ENCODE measurements around the gene DDB1. TPM values are rescaled to one million over a fixed set of nuclear protein-coding genes. Genes with fewer than 3 reads are reported as not detected.

Gene DDB1
- total and polyA plus RNA-seq, 2 of the 4 experiments (the other 2 are of a cell fraction) = 221 to 412 TPM

DNA sequence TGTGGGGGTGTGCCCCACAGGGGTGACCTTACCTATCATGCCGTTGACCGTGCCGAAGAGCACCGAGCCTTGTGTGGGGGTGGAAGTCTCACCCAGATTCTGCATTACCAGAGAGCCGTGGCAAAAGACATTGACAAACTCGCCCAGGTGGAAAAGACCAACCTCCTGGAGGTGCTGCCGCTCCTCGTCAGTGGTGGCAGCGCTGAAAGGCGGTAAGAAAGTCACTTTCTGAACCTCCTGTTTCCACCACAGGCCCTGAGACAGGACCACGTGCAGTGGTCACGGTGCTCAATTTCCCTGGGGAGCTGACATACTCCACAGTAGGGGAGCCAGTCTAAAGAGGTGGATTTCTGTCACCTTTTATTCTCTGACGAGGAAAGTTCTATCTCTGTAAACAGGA lies 30.4 kb downstream of the DDB1 start:
- Histone ChIP-seq H4K8ac (ENCODE audit: low read depth in 2 of 2, low read length in 2 of 2) (no peak overlapping the region), H2BK20ac (ENCODE audit: low read depth, low read length) (no peak overlapping the region), H4K20me1 (ENCODE audit: insufficient read depth, low read length) (peaks cover 21% of the 10 kb centered on the region), H2BK5ac (ENCODE audit: low read depth, low read length, poor library complexity, severe bottlenecking) (no peak overlapping the region), H3K79me1 (ENCODE audit: low read depth in 1 of 2, low read length in 2 of 2) (peaks cover 10 to 31% of the 10 kb centered on the region in 2 experiments), H3K18ac (ENCODE audit: low read depth, low read length) (no peak overlapping the region), H3K9me1 (ENCODE audit: insufficient read depth, low read length) (peaks cover 20% of the 10 kb centered on the region; the same call in 1 of the 2 replicates), H3K9ac (ENCODE audit: low read depth, low read length) (no peak overlapping the region), H4K5ac (ENCODE audit: low read depth, low read length) (no peak overlapping the region), H2BK15ac (ENCODE audit: low read depth, low read length) (no peak overlapping the region), H3K4ac (ENCODE audit: low read depth, low read length) (no peak overlapping the region), H3K4me1 (ENCODE audit: control insufficient read depth, insufficient read depth, low read length) (peaks cover 5% of the 10 kb centered on the region), H4K91ac (ENCODE audit: insufficient read depth, low read depth, low read length) (no peak overlapping the region), H2AK9ac (replicated peaks; ENCODE audit: low read depth, low read length, poor library complexity) (no peak overlapping the region), H3K56ac (ENCODE audit: extremely low read depth, insufficient read depth, low read length) (no peak overlapping the region), H3K27ac (ENCODE audit: insufficient read depth, low read length) (no peak overlapping the region), H3K36me3 (ENCODE audit: control insufficient read depth, insufficient read depth, low read length) (peaks cover 71% of the 10 kb centered on the region), H3K23ac (ENCODE audit: low read depth, low read length) (no peak overlapping the region), H3K9me3 (ENCODE audit: control insufficient read depth, insufficient read depth, low read length) (no peaks in the 10 kb centered on the region), H3K27me3 (ENCODE audit: control insufficient read depth, insufficient read depth, low read length) (no peaks in the 10 kb centered on the region), H2AK5ac (ENCODE audit: low read depth, low read length) (no peak overlapping the region), H3K4me3 (ENCODE audit: insufficient read depth, low read depth, low read length) (no peak overlapping the region), H3K4me2 (ENCODE audit: low read depth, low read length) (no peak overlapping the region), H3K14ac (replicated peaks; ENCODE audit: low read depth, low read length) (no peak overlapping the region), H2AFZ (replicated peaks; ENCODE audit: low read length, poor library complexity) (no peak overlapping the region), H2BK120ac (ENCODE audit: low read depth, low read length) (no peak overlapping the region)
- POLR2A ChIA-PET (ENCODE audit: unreplicated experiment) = no interaction called here
- TF ChIP-seq NFE2L2 (IDR thresholded peaks at IDR 0.05; ENCODE audit: low read depth, low read length) = no peak
- TF ChIP-seq MXI1 (IDR thresholded peaks at IDR 0.05; ENCODE audit: borderline replicate concordance, low read depth, low read length) = no peak
- no peak for TF ChIP-seq CEBPB (IDR thresholded peaks at IDR 0.05; ENCODE audit: low read depth, low read length)
- TF ChIP-seq RFX5 (IDR thresholded peaks at IDR 0.05; ENCODE audit: low read depth, low read length) = no peak
- TF ChIP-seq SMC3 (IDR thresholded peaks at IDR 0.05; ENCODE audit: low read depth, low read length) = no peak
- TF ChIP-seq, protein P1, sequence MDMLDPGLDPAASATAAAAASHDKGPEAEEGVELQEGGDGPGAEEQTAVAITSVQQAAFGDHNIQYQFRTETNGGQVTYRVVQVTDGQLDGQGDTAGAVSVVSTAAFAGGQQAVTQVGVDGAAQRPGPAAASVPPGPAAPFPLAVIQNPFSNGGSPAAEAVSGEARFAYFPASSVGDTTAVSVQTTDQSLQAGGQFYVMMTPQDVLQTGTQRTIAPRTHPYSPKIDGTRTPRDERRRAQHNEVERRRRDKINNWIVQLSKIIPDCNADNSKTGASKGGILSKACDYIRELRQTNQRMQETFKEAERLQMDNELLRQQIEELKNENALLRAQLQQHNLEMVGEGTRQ (IDR thresholded peaks at IDR 0.05; ENCODE audit: low read depth, low read length) = no peak
- TF ChIP-seq, protein P2, sequence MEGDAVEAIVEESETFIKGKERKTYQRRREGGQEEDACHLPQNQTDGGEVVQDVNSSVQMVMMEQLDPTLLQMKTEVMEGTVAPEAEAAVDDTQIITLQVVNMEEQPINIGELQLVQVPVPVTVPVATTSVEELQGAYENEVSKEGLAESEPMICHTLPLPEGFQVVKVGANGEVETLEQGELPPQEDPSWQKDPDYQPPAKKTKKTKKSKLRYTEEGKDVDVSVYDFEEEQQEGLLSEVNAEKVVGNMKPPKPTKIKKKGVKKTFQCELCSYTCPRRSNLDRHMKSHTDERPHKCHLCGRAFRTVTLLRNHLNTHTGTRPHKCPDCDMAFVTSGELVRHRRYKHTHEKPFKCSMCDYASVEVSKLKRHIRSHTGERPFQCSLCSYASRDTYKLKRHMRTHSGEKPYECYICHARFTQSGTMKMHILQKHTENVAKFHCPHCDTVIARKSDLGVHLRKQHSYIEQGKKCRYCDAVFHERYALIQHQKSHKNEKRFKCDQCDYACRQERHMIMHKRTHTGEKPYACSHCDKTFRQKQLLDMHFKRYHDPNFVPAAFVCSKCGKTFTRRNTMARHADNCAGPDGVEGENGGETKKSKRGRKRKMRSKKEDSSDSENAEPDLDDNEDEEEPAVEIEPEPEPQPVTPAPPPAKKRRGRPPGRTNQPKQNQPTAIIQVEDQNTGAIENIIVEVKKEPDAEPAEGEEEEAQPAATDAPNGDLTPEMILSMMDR (conservative IDR thresholded peaks at IDR 0.05; ENCODE audit: low read depth, low read length) = no peak
- no peak for TF ChIP-seq MAZ (IDR thresholded peaks at IDR 0.05; ENCODE audit: borderline replicate concordance, low read depth, low read length)
- CTCF ChIA-PET = no interaction called here
- ATAC-seq (ENCODE audit: low read depth) = no peak
- in situ Hi-C loops (cut with MboI; ENCODE audit: low sequenced_read_pairs) (loop anchor here (25.0 kb wide), 1 partner anchor 1690 kb away; the partner anchor contains the start of gene OSBP), intact Hi-C loops (cut with micrococcal nuclease) (no loop called here), dilution Hi-C loops (cut with HindIII; ENCODE audit: low sequenced_read_pairs, unreplicated experiment) (no loop called here)
- no TSS peak for BruUV-seq (replicated peaks)
- WGBS, 2 experiments (ENCODE audit: extremely low coverage in 2 of 2, insufficient read length in 1 of 2) = no CpG with 5 or more reads among the region's 13 CpGs
- no peak for DNase-seq
